Left ventricle myocardium inferior (tissue), 1 donor: ENCODE measurements around the gene MARK3. TPM values are rescaled to one million over a fixed set of nuclear protein-coding genes. Genes with fewer than 3 reads are reported as not detected.

Experiments used
- DNase-seq: peaks from one replicate; pipeline ENCODE4 v3.0.0-alpha.2; 2020
- H3K27ac ChIP-seq: fragments of 200-600 bp; replicated peaks from 2 replicates; pipeline ENCODE4 v1.8.0; 2021
- H3K27me3 ChIP-seq: fragments of 200-600 bp; 2 replicates; pipeline ENCODE4 v1.8.0; 2021; ENCODE audit warnings: low read depth
- H3K36me3 ChIP-seq: fragments of 200-600 bp; 2 replicates; pipeline ENCODE4 v1.8.0; 2021
- H3K4me1 ChIP-seq: fragments of 200-600 bp; 2 replicates; pipeline ENCODE4 v1.8.0; 2021
- H3K4me3 ChIP-seq: fragments of 200-600 bp; 2 replicates; pipeline ENCODE4 v1.8.0; 2021; ENCODE audit warnings: mild to moderate bottlenecking, moderate library complexity
- H3K9me3 ChIP-seq: fragments of 200-600 bp; replicated peaks from 2 replicates; pipeline ENCODE4 v1.8.0; 2021
- intact Hi-C: fragments of 100-400 bp; cut with micrococcal nuclease; formaldehyde crosslinking; loops from one replicate; pipeline ENCODE4 v1.11.0; 2022
- total RNA-seq: library from RNA; stranded (reverse); fragmentation: NEBNext Ultra II Directional; extraction: Animal tissue kit (Norgen Biotek cat#: 25700); gene quantifications from one replicate; pipeline ENCODE4 v1.2.1, GENCODE V29; 2021
- TF ChIP-seq, protein P1 (sequence below): fragments of 200-600 bp; IDR thresholded peaks from 2 replicates; pipeline ENCODE4 v1.8.0; 2021; ENCODE audit warnings: antibody characterized with exemption, mild to moderate bottlenecking, borderline replicate concordance
- donor health status: DM: no; HTN: yes; CAD: no; lungs with severe emphysema.

The MARK3 gene
- total RNA-seq, 1 donor from 2014 or later: 103 TPM

DNA sequence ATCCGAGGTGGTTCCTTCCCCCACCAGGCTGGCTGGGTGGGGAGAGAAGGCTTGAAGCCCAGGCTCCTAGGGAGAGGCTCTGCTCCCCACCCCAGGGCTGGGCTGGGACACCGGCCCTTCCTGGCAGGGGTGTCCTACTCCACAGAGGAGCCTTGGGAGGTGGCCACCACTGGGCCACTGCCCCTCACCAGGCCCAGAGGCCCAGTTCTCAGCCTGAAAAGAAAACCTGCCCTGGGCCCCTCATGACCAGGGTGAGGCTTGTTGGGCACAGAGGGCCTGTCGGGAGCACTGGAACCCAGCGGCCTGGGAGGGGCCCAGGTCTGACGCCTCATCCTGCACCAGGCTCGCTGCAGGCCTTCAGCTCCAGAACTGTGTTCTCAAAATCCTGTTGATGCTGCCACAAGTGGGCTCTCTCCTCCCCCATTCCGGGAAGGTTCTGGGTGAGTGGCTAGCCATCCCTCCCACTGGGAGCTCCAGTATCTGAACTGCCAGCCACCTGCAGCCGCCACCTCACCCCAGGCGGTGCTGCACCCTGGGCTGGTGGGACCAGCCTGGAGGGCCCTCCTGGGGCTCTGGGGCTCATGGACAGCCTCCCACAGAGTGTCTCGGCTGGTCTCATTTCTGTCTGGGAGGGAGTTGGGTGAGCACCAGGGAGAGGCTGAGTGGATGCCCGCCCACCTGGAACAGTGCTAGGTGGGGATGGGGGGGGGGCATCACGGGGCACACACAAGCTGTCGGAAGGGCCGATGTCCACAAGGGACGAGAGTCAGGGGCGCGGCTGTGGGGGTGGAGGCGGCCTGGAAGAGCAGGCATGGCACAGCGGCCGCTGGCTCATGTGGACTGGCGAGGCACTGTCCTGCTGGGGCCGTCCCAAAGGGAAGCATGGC lies 165.5 kb downstream of the MARK3 start:
- DNase-seq: peak; percentile 36
- H3K27ac ChIP-seq: peak overlapping the region; percentile 99
- H3K9me3 ChIP-seq: no peaks in the 10 kb centered on the region
- no peaks in the 10 kb centered on the region for H3K36me3 ChIP-seq
- intact Hi-C loops: no loop called here
- TF ChIP-seq, protein P1, sequence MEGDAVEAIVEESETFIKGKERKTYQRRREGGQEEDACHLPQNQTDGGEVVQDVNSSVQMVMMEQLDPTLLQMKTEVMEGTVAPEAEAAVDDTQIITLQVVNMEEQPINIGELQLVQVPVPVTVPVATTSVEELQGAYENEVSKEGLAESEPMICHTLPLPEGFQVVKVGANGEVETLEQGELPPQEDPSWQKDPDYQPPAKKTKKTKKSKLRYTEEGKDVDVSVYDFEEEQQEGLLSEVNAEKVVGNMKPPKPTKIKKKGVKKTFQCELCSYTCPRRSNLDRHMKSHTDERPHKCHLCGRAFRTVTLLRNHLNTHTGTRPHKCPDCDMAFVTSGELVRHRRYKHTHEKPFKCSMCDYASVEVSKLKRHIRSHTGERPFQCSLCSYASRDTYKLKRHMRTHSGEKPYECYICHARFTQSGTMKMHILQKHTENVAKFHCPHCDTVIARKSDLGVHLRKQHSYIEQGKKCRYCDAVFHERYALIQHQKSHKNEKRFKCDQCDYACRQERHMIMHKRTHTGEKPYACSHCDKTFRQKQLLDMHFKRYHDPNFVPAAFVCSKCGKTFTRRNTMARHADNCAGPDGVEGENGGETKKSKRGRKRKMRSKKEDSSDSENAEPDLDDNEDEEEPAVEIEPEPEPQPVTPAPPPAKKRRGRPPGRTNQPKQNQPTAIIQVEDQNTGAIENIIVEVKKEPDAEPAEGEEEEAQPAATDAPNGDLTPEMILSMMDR: no peak
- H3K4me3 ChIP-seq: peak overlapping the region; percentile 52
- H3K27me3 ChIP-seq: no peaks in the 10 kb centered on the region
- peaks cover 77% of the 10 kb centered on the region for H3K4me1 ChIP-seq

DNA sequence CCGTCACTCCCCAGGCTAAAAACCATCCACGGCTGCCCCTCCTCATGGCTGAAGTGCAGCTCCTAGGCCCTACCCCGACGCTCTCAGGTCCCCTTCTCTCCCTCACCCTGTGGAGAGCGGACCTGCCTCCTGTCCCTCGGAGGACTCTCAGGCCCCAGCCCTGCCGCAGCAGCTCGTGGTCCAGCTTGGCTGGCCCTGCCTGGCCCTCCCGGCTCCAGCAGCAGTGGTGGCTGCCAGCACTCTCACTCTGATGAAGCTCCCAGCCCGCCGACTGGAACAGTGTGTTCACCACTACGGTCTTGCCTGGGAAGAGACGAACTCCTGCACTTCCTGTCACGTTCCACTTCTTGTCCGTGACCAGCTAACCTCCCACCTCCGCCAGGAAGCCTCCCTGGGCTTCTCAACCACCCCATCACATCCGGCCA lies 166.1 kb downstream of the MARK3 start:
- Histone ChIP-seq H3K36me3 (no peaks in the 10 kb centered on the region), H3K27ac (peak overlapping the region; percentile 99), H3K27me3 (no peaks in the 10 kb centered on the region), H3K4me1 (peaks cover 81% of the 10 kb centered on the region), H3K4me3 (peak overlapping the region; percentile 52), H3K9me3 (no peaks in the 10 kb centered on the region)
- TF ChIP-seq, protein P1: no peak
- intact Hi-C loops: no loop called here
- DNase-seq: peak; percentile 79

DNA sequence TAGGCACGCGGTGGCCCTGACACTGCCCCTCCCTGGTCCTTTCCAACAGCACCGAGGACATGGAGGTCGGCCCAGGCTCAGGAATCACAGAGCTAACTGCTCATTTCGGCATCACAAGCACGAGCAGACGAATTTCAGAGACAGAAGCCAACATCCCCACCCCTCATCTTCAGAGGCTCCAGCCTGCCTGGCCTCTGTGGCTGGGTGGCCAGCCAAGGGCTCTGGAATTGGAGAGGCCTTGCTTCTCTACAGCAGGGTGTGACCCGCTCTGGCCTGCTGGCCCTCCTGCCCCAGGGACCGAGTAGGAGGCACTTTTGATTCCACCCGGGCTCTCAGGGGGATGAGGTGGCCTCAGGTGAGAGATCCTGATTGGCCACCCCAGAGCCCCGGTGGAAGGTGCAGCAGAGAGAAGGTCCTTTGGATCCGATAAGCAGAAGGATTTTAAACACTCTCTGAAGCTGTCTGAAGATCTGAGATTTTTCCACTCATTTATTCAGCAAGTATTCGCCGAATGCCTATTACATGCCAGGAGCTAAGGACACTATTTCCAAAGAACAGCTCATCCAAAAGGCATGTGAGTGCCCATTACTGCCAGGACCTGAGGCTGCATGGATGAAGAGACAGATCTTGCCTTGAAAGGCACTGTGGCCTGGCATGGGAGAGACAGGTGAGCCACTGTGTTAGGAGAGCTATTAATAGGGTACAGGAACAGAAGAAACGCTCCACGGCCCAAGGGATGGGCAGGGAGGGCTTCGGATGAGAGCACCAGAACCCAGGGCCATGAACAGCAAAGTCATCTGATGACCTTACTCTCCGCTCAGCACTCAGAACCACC lies 167.0 kb downstream of the MARK3 start:
- peak overlapping the region; percentile 99 for H3K27ac ChIP-seq
- no peaks in the 10 kb centered on the region for H3K36me3 ChIP-seq
- intact Hi-C loops: no loop called here
- peak; percentile 66 for DNase-seq
- H3K4me1 ChIP-seq: peaks cover 83% of the 10 kb centered on the region
- peak overlapping the region; percentile 52 for H3K4me3 ChIP-seq
- TF ChIP-seq, protein P1: no peak
- H3K27me3 ChIP-seq: no peaks in the 10 kb centered on the region
- no peaks in the 10 kb centered on the region for H3K9me3 ChIP-seq

DNA sequence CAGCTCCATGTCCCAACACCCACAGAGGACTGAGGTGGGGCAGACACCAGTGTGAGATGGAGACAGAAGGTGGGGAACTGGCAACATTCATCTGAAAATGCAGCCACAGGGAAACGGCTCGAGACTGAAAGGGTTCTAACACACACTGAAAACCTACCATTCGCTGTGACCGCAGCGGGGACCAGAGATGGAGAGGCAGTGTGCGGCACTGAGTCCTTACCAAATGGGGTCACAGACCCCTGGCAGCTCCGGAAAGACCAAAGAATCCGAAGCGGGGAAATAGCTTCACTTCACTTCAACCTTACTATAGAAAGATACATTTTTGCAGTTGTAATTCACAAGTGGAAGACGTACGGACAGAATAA lies 167.6 kb downstream of the MARK3 start:
- Histone ChIP-seq H3K27ac (peak overlapping the region; percentile 99), H3K36me3 (no peaks in the 10 kb centered on the region), H3K27me3 (no peaks in the 10 kb centered on the region), H3K9me3 (no peaks in the 10 kb centered on the region), H3K4me1 (peaks cover 89% of the 10 kb centered on the region), H3K4me3 (peak overlapping the region; percentile 52)
- TF ChIP-seq, protein P1: no peak
- DNase-seq: peak; percentile 15
- intact Hi-C loops: no loop called here

Other genes starting within 250 kb of the MARK3 start
- 260 TPM for gene EIF5, start 51.2 kb upstream of the MARK3 start, total RNA-seq
- 661 TPM for gene CKB, start 137.4 kb downstream of the MARK3 start, total RNA-seq
- 5.9 TPM for gene TRMT61A, start 143.8 kb downstream of the MARK3 start, total RNA-seq
- gene BAG5, start 177.2 kb downstream of the MARK3 start, total RNA-seq: 16.7 TPM
- 48.3 TPM for gene COA8, start 177.5 kb downstream of the MARK3 start, total RNA-seq
- gene KLC1, start 243.8 kb downstream of the MARK3 start, total RNA-seq: 137 TPM